ENCODE data around the gene APOA1. TPM values are rescaled to one million over a fixed set of nuclear protein-coding genes. Genes with fewer than 3 reads are reported as not detected.

APOA1 gene
- total RNA-seq, 1 donor from 2014 or later: 9,787 TPM

GRCh38 chr11:116859175-116859574, 21.8 kb upstream of the APOA1 start:
- ATAC-seq (no peak), DNase-seq (ENCODE audit: low spot score) (no peak)

- DNase-seq (ENCODE audit: low spot score): no peak
- ATAC-seq: no peak
These were observed 20.5 kb upstream of the APOA1 start for GRCh38 chr11:116857936-116858335.

- peak; percentile 36 for ATAC-seq
- no peak for DNase-seq (ENCODE audit: low spot score)
These were observed 19.9 kb upstream of the APOA1 start for GRCh38 chr11:116857316-116857715.

- DNase-seq (ENCODE audit: low spot score) (no peak), ATAC-seq (peak; percentile 70)
These were observed 19.0 kb upstream of the APOA1 start for GRCh38 chr11:116856423-116856822.

GRCh38 chr11:116855413-116855812, 18.0 kb upstream of the APOA1 start:
- DNase-seq (ENCODE audit: low spot score) (no peak), ATAC-seq (no peak)

GRCh38 chr11:116853461-116854073, 16.1 kb upstream of the APOA1 start:
- DNase-seq (ENCODE audit: low spot score) (no peak), ATAC-seq (no peak)

GRCh38 chr11:116852261-116853031, 15.0 kb upstream of the APOA1 start:
- no peak for DNase-seq (ENCODE audit: low spot score)
- peak; percentile 57 for ATAC-seq

- DNase-seq (ENCODE audit: low spot score): no peak
- ATAC-seq: no peak
These were observed 14.2 kb upstream of the APOA1 start for GRCh38 chr11:116851626-116852025.

- no peak for DNase-seq (ENCODE audit: low spot score)
- no peak for ATAC-seq
These were observed 12.1 kb upstream of the APOA1 start for GRCh38 chr11:116849486-116849885.

- DNase-seq (ENCODE audit: low spot score) (no peak), ATAC-seq (no peak)
These were observed 11.6 kb upstream of the APOA1 start for GRCh38 chr11:116849060-116849459.

- no peak for ATAC-seq
- DNase-seq (ENCODE audit: low spot score): no peak
These were observed 10.2 kb upstream of the APOA1 start for GRCh38 chr11:116847612-116848011.

- ATAC-seq (no peak), DNase-seq (ENCODE audit: low spot score) (no peak)
These were observed 7.3 kb upstream of the APOA1 start for GRCh38 chr11:116844722-116845121.

- DNase-seq (ENCODE audit: low spot score) (no peak), ATAC-seq (no peak)
These were observed 6.2 kb upstream of the APOA1 start for GRCh38 chr11:116843661-116844060.

GRCh38 chr11:116842909-116843308, 5.5 kb upstream of the APOA1 start:
- ATAC-seq (peak; percentile 4), DNase-seq (ENCODE audit: low spot score) (no peak)

GRCh38 chr11:116842117-116842516, 4.7 kb upstream of the APOA1 start:
- DNase-seq (ENCODE audit: low spot score): no peak
- no peak for ATAC-seq

- DNase-seq (ENCODE audit: low spot score) (peak; percentile 85), ATAC-seq (peak; percentile 53)
These were observed 3.4 kb upstream of the APOA1 start for GRCh38 chr11:116840746-116841296.

- DNase-seq (ENCODE audit: low spot score): no peak
- no peak for ATAC-seq
These were observed 2.9 kb upstream of the APOA1 start for GRCh38 chr11:116840224-116840745.

GRCh38 chr11:116838321-116839084, 1.1 kb upstream of the APOA1 start:
- DNase-seq (ENCODE audit: low spot score): no peak

GRCh38 chr11:116836632-116836991, 810 bp downstream of the APOA1 start:
- DNase-seq (ENCODE audit: low spot score) (no peak), ATAC-seq (no peak)

More at GRCh38 chr11:116838321-116839084, 1.1 kb upstream of the APOA1 start:
- ATAC-seq: no peak

- DNase-seq (ENCODE audit: low spot score) (peak; percentile 81), ATAC-seq (peak; percentile 6)
These were observed 1.4 kb downstream of the APOA1 start for GRCh38 chr11:116835791-116836631.

Measured in left lobe of liver (tissue), 2 donors.